HG03439 (cell line): ENCODE measurements around the gene LCT.

Source experiments
- ATAC-seq: cut with Tn5 transposase; IDR thresholded peaks from one replicate; pipeline ENCODE4 v1.9.1; 2021; ENCODE audit warnings: mild to moderate bottlenecking, moderate library complexity; ENCODE audit not compliant: unreplicated experiment

The LCT gene

DNA sequence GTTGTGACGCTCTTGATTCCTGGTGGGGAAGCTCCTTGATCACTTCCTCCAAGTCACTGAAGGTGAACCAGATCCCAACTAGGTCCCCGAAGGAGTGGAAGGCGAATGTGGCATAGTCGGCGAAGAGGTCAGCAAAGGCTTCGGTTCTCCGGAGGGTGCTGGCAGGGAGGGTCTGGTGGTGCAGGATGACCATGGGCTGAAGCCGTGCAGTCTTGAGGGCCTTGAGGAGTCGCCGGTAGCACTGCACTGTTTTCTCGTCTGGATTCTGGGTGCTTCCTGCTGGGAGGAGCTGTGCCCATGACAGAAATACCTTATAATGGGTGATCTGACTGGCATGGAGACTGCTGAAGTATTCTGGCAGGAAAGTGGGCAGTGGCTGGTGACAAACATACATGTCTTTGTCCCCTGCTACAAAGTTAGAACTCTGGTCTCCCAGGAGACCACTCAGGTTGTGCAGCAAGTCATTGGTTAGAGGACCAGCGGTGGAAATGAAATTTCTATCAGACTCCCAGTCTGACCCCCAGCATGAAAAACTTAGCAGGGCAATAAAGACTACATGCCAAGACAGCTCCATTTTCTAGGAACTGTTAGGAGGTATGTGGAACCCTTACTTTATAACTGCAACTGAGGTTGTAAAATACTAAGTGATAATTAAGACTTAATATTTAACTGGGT lies at the start of gene LCT:
Gene LCT (minus strand): TSS at position 589 of the 675 bp plus-strand sequence. CDS start 15 bp downstream, at position 574.
- ATAC-seq = no peak

- no peak for ATAC-seq
Measured at GRCh38 chr2:135885709-135886108, 48.7 kb upstream of the LCT start.

DNA sequence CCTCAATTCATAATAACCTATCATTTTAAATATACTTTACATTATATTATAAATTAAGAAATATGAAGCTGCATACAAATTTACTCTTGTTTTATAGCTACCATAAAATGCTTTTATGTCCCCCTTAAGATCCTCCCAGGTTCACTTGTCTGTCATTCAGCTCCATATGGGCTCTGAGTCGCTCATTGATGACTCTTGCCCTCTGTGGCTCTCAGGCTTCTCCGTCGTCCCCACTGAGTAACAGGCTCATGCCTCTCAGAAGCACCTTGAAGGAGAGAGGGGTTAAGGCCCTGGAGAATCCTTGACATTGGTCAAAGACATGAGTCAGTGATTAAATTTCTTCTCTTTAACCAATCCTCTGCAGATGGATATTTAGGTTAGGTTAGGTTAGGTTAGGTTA lies 45.4 kb upstream of the LCT start:
- no peak for ATAC-seq

DNA sequence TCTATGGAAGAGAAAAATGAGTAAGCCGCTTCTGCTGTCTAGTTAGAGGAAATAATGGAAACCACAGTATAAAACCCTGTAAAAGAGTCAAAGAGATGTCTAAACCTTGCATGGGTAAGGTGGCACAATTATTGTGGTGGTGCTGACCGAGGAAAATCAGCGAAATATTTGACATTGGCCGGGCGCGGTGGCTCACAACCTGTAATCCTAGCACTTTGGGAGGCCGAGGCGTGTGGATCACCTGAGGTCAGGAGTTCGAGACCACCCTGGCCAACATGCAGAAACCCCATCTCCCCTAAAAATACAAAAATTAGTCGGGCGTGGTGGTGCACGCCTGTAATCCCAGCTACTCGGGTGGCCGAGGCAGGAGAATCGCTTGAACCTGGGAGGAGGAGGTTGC lies 39.8 kb upstream of the LCT start:
- ATAC-seq = peak; percentile 1

GRCh38 chr2:135876066-135876711 lies 39.2 kb upstream of the LCT start, which contains the start of gene MCM6:
Gene MCM6, minus strand, starts transcription at chr2:135876443. Its CDS starts 78 bp downstream, at chr2:135876365.
- ATAC-seq = peak; percentile 92

- peak; percentile 52 for ATAC-seq
Measured at GRCh38 chr2:135875491-135876065, 38.6 kb upstream of the LCT start.

DNA sequence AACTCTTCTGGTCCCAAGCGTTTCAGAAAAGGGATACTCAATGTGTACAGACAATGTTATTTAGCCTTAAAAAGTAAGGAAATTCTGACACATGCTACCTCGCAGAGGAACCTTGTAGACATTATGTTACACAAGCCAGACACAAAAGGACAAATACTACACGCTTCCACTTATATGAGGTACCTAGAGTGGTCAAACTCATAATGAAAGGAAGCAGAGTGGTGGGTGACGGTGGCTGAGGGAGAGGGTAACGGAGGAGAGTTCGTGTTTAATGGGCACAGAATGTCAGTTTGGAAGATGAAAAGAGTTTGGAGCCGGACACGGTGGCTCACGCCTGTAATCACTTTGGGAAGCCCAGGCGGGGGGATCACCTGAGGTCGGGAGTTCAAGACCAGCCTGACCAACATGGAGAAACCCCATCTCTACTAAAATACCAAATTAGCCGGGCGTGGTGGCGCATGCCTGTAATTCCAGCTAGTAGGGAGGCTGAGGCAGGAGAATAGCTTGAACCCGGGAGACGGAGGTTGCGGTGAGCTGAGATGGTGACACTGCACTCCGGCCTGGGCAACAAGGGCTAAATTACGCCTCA lies 37.9 kb upstream of the LCT start:
- ATAC-seq = no peak

DNA sequence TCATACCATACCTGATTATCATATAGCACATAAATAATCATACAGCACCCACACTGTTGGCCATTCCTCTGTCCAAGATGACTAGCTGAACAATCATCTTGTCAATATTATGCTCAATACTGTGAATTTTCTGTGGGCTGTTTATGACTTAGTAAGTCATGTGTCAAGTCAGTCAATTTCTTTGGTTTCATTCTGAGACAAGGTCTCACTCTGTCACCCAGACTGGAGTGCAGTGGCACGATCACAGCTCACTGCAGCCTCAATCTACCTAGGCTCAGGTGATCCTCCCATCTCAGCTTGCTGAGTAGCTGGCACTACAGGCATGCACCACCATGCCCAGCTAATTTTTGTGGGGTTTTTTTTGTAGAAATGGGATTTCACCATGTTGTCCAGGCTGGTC lies 33.6 kb upstream of the LCT start:
- ATAC-seq = peak; percentile 62

DNA sequence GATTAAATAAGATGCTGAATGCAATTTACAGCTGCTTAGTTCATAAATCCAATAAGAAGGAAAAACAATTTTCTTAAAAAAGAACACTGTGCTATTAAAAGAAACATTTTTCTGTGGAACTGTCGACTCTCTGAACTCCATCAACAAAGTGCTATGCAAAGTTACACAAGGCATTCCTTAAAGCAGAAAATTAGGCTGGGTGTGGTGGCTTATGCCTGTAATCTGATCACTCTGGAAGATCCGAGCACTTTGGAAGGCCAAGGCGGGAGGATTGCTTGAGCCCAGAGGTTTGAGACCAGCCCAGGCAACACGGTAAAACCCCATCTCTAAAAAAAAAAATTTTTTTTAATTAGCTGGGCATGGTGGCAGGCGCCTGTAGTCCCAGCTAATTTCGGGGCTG lies 26.2 kb upstream of the LCT start:
- no peak for ATAC-seq

DNA sequence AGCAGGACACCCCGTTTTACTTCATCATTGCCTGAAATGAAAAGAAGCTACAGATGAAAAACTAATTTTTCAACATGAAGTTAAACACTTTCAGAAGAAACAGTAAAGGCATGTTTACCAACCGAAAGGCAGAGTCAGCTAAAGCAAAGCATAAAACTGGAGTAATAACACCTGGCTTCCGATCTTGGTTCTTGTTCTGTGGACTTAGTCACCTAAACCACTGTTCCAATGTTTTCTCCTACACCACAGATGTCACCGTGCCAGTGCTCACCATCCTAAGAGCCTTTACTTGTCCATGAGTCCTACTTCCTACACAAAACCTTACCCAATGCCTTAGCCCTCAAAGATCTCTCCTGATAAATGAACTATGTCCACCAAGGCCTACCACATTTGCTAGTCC lies 25.7 kb upstream of the LCT start:
- ATAC-seq = no peak

GRCh38 chr2:135853401-135853800 lies 16.4 kb upstream of the LCT start:
- ATAC-seq = no peak

GRCh38 chr2:135851858-135852257 lies 14.9 kb upstream of the LCT start:
- ATAC-seq = no peak

- ATAC-seq = no peak
Measured at GRCh38 chr2:135850892-135851668, 14.1 kb upstream of the LCT start.

- no peak for ATAC-seq
Measured at GRCh38 chr2:135849087-135849486, 12.1 kb upstream of the LCT start.

DNA sequence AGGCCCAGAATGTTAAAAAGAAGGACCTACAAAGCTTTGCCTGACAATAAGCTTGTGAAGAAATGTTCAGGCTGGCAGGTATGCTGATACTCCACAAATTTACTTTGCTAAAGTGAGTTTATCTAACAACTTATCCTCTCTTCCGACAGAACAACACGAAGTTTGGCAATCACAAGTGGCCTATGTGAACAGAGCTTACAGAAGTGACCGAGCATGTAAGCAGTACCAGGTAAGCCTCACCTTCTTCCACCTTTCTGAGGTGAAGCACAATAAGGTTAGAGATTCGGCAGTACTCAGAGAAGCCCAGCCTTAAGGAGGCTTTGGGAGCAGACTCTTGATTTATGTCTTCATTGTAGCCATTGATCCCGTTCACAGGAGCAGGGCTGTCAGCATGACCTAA lies 9.0 kb upstream of the LCT start:
- ATAC-seq = no peak

DNA sequence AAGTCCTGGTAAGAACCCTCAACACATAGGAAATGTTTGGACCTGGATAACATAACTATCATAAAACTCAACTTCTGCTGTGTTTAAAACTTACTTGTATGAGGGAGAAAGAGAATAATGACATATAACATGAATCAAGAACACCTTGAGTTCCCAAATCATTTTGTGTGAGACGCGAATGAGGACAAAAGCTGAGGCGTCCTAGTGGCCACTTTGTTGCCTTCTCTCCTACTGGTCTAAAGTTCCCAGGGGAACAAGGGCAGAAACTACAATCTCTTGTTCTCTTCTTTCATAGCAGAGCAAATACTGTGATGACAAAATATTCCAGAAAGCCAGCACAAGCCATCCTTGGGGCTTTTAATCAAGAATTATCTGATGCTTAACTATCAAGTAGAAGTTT lies 8.3 kb upstream of the LCT start:
- ATAC-seq = no peak

- ATAC-seq = no peak
Measured at GRCh38 chr2:135844301-135844895, 7.4 kb upstream of the LCT start.

DNA sequence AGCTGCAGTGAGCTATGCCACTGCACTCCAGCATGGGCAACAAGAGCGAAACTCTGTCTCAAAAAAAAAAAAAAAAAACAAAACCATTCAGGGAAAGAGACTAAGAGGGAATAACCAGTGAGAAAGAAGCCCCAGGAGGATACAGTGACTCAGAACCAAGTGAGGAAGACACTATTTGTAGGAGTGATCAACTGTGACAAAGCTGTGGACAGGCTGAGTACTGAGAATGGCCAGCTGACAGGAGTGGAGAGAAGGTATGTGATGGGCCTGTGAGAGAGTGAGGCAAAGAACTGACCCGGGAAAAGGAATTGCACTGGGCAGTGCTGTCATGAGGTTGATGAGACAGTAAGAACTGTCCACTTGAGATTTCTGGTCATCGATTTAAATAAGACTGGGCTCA lies 6.7 kb upstream of the LCT start:
- no peak for ATAC-seq

DNA sequence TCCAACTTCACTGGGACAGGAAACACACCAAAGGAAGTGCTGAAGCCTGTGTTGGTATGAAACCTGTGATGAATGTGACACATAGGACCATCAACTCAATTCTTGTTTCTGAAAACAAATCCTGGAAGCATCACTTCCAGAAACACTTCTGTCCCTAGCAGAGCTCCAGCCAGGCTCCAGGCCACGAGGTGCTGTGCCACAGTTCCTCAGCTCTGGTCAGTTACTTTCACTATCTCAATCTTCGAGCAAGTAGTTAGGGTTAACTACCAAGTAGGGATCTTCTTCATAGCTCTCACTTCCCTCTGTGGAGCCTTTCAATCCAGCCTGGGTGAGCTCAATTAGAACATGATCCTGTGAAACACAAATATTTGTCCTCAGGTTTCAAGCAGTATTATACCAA lies 3.6 kb upstream of the LCT start:
- ATAC-seq = no peak

GRCh38 chr2:135839713-135840112 lies 2.7 kb upstream of the LCT start:
- ATAC-seq = no peak

DNA sequence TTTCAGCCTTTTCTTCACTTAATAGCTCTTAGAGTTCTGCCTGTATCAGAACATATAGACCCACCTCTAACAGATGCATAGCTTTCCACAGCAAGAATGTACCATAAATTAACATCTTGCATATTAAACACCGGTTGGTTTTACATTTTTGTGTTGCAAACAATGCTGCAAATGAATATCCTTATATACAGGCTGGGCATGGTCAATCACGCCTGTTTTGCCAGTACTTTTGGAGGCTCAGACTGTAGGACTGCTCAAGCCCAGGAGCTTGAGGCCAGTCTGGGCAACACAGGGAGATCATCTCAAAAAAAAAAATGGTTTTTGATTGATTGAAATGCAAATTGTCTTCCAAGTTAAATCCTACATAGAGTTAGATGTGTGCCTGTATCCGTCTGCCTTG lies 1.5 kb upstream of the LCT start:
- no peak for ATAC-seq
